GM21529 (cell line): ENCODE measurements around the gene APOL3.
"Not testable (repeated sequence)": the region's sequence is repeated elsewhere in the genome, so short reads cannot be mapped to it uniquely, and the experiment has no call there.

Experiments used
- ATAC-seq: cut with Tn5 transposase; IDR thresholded peaks from one replicate; pipeline ENCODE4 v1.9.1; 2021; ENCODE audit not compliant: unreplicated experiment

APOL3 gene

GRCh38 chr22:36161793-36162126 lies 1.2 kb upstream of the APOL3 start:
- ATAC-seq: not testable (repeated sequence)

GRCh38 chr22:36156515-36157419 lies 3.8 kb downstream of the APOL3 start:
- no peak for ATAC-seq

GRCh38 chr22:36156119-36156514 lies 4.4 kb downstream of the APOL3 start:
- no peak for ATAC-seq

GRCh38 chr22:36155702-36156101 lies 4.9 kb downstream of the APOL3 start:
- ATAC-seq: no peak

GRCh38 chr22:36154423-36154945 lies 6.1 kb downstream of the APOL3 start:
- ATAC-seq: no peak

- ATAC-seq: no peak
These were observed 6.8 kb downstream of the APOL3 start for GRCh38 chr22:36153501-36154422.

GRCh38 chr22:36152821-36153220 lies 7.7 kb downstream of the APOL3 start:
- not testable (repeated sequence) for ATAC-seq

GRCh38 chr22:36152088-36152487 lies 8.5 kb downstream of the APOL3 start:
- no peak for ATAC-seq

- no peak for ATAC-seq
These were observed 9.5 kb downstream of the APOL3 start for GRCh38 chr22:36151006-36151595.

- ATAC-seq: no peak
These were observed 11.1 kb downstream of the APOL3 start for GRCh38 chr22:36149441-36149840.

GRCh38 chr22:36148411-36148810 lies 12.1 kb downstream of the APOL3 start:
- ATAC-seq: no peak

GRCh38 chr22:36147196-36147791 lies 13.3 kb downstream of the APOL3 start:
- ATAC-seq: no peak

GRCh38 chr22:36145881-36146280 lies 14.7 kb downstream of the APOL3 start:
- no peak for ATAC-seq

GRCh38 chr22:36144886-36145541 lies 15.5 kb downstream of the APOL3 start:
- ATAC-seq: no peak

- no peak for ATAC-seq
These were observed 16.6 kb downstream of the APOL3 start for GRCh38 chr22:36143956-36144355.

- ATAC-seq: no peak
These were observed 17.3 kb downstream of the APOL3 start for GRCh38 chr22:36143066-36143815.

GRCh38 chr22:36141481-36141880 lies 19.1 kb downstream of the APOL3 start:
- no peak for ATAC-seq

GRCh38 chr22:36138709-36139108 lies 21.8 kb downstream of the APOL3 start:
- not testable (repeated sequence) for ATAC-seq

GRCh38 chr22:36136988-36137387 lies 23.6 kb downstream of the APOL3 start:
- no peak for ATAC-seq

- no peak for ATAC-seq
These were observed 24.1 kb downstream of the APOL3 start for GRCh38 chr22:36136475-36136874.
